LoVo (cell line): ENCODE results near the gene IQSEC1.

Source experiments
- DNase-seq: peaks from one replicate; pipeline ENCODE4 v3.0.0-alpha.2; 2016; ENCODE audit warnings: low spot score

Gene IQSEC1

GRCh38 chr3:13002398-13003124 is 70.7 kb downstream of the IQSEC1 start:
- no peak for DNase-seq

GRCh38 chr3:12999147-13000140 is 73.8 kb downstream of the IQSEC1 start:
- peak; percentile 84 for DNase-seq

GRCh38 chr3:12998648-12999047 is 74.6 kb downstream of the IQSEC1 start:
- DNase-seq: no peak

- no peak for DNase-seq
Observed at GRCh38 chr3:12997387-12997786, 75.8 kb downstream of the IQSEC1 start.

GRCh38 chr3:12996181-12996506 is 77.1 kb downstream of the IQSEC1 start:
- DNase-seq: no peak

- DNase-seq: no peak
Observed at GRCh38 chr3:12995389-12996180, 77.6 kb downstream of the IQSEC1 start.

- DNase-seq: peak; percentile 89
Observed at GRCh38 chr3:12994607-12995388, 78.4 kb downstream of the IQSEC1 start.

- peak; percentile 57 for DNase-seq
Observed at GRCh38 chr3:12994357-12994606, 78.9 kb downstream of the IQSEC1 start.

GRCh38 chr3:12993517-12994356 is 79.5 kb downstream of the IQSEC1 start:
- DNase-seq: no peak

GRCh38 chr3:12992629-12993516 is 80.4 kb downstream of the IQSEC1 start:
- DNase-seq: peak; percentile 40

- no peak for DNase-seq
Observed at GRCh38 chr3:12991861-12992281, 81.4 kb downstream of the IQSEC1 start.

- no peak for DNase-seq
Observed at GRCh38 chr3:12991481-12991837, 81.8 kb downstream of the IQSEC1 start.

GRCh38 chr3:12990781-12991480 is 82.3 kb downstream of the IQSEC1 start:
- DNase-seq: no peak

GRCh38 chr3:12990306-12990705 is 82.9 kb downstream of the IQSEC1 start:
- DNase-seq: no peak

- no peak for DNase-seq
Observed at GRCh38 chr3:12988728-12989454, 84.3 kb downstream of the IQSEC1 start.

GRCh38 chr3:12987602-12988001 is 85.6 kb downstream of the IQSEC1 start:
- DNase-seq: no peak

- DNase-seq: no peak
Observed at GRCh38 chr3:12986986-12987385, 86.2 kb downstream of the IQSEC1 start.

- DNase-seq: no peak
Observed at GRCh38 chr3:12986521-12986920, 86.7 kb downstream of the IQSEC1 start.

GRCh38 chr3:12986031-12986430 is 87.2 kb downstream of the IQSEC1 start:
- DNase-seq: no peak
